GM18867 (cell line): Measurements from ENCODE around the gene LSM12.
"Not testable (repeated sequence)": the region's sequence is repeated elsewhere in the genome, so short reads cannot be mapped to it uniquely, and the experiment has no call there.

Experiments used
- ATAC-seq: cut with Tn5 transposase; IDR thresholded peaks from one replicate; pipeline ENCODE4 v1.9.1; 2021; ENCODE audit warnings: mild to moderate bottlenecking, moderate library complexity; ENCODE audit not compliant: unreplicated experiment

LSM12 gene

GRCh38 chr17:44066204-44066930 lies at the start of gene LSM12:
Gene LSM12, minus strand, starts transcription at chr17:44066671. Its CDS starts 84 bp downstream, at chr17:44066587.
- peak; percentile 54 for ATAC-seq

GRCh38 chr17:44115585-44116415 lies 49.3 kb upstream of the LSM12 start:
- no peak for ATAC-seq

DNA sequence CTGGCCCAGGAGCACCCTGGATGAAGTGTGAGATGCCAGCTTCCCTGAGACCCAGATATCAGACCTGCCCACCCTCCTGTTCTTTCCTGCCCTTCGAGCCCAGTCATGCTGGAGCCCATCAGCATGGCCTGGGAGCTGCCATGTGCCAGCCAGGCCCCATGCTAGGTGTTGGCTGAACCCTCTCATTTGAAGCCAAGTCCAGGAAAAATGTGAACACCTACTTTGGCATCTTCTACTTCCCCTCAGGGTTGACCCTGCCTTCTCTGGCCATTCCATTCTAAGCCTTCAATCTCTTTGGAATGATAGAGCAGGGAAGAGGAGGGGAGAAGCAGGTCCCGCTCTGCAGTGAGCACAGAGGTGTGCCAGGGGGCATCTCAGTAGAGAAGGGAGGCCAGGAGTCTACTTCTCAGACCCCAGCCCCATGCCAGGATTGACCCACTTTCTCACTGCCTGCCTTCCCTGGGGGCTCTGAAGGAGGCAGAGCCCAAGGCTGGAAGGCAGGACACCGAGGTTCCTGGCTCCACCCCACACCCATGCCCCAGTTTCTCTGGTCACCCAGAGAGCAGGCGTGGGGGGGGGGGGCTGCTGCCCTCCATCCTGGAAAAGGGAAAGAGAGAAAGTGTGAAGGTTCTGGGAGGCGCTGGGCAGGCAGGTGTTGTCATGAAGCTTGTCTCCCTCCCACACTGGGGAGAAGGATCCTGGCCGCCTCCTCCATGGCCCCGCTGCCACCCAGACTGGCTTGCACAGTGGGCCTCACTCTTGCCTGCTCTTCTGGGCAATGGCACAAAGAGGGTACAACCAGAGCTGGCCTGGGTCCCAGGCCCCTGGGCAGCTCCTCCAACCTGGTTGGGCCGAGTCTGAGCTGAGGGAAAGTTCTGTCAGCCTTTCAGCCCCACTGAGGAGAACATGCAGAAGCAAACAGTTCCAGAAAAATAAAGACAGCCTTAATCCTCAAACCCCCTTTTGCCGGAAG lies 47.7 kb upstream of the LSM12 start:
- ATAC-seq: no peak

DNA sequence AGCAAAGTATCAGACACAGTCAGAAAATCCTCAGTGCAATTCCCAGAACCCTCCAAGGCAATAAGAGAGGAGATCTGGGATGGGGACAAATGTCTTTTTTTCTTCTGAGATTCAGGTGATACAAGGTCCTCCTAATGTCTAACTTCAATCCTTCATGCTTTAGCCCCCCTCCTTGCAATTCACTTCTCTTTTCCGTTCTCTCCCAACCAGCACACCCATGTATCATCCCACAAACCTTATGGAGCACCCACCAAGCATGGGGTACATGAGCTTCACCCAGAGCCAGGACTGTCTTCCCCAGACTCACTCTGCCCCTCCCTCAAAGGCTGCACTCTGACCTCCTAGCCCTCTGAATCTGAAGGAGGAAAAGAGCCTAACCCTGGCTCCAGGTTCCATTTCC lies 46.9 kb upstream of the LSM12 start:
- ATAC-seq: no peak

DNA sequence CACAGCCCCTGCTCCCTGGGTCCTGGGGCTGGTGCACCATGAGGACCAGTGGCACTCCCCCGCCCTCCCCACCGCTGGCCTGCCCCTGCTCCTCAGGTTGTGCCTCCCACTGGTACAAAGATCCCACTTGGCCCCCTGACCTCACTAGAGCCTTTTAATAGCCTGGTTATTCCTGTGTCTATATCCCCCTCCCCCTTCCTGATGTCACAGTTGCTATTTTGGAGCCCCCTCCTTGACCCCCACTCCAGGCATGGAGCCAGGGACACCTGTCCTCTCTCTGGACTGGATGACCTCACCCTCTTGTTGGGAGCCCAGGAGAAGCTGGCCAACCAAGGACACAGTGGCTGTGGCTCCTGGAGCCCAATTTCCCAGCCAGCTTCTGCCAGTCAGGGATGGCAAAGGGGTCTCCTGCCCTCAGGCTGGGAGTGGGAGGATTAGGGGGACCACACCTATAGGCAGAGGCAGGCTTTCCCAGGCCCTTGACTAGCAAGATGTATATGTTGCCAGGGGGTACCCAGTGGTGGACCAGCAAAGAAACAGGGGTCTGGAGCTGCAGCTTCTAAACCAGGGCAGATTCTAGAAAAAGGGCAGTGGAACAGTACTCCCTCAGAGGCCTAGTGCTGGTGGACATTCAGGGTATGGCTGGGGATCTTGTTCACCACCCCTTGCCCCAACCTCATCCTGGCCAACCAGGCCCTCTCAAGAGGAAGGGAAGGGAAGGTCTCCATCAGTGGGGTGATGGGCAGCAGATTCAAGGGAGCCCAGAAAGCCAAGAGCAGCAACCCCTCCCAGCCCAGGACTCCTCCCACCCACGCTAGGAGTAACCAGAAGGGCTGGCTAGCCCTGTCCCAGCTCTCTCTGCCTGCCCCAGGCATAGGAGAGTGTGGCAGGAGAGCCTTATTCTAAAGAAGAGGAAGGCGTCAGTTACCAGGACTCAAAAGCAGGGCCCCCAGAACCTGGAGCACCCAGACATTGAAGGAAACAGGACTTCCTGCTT lies 46.1 kb upstream of the LSM12 start:
- no peak for ATAC-seq

- ATAC-seq: no peak
Observed at GRCh38 chr17:44111777-44112176, 45.3 kb upstream of the LSM12 start.

DNA sequence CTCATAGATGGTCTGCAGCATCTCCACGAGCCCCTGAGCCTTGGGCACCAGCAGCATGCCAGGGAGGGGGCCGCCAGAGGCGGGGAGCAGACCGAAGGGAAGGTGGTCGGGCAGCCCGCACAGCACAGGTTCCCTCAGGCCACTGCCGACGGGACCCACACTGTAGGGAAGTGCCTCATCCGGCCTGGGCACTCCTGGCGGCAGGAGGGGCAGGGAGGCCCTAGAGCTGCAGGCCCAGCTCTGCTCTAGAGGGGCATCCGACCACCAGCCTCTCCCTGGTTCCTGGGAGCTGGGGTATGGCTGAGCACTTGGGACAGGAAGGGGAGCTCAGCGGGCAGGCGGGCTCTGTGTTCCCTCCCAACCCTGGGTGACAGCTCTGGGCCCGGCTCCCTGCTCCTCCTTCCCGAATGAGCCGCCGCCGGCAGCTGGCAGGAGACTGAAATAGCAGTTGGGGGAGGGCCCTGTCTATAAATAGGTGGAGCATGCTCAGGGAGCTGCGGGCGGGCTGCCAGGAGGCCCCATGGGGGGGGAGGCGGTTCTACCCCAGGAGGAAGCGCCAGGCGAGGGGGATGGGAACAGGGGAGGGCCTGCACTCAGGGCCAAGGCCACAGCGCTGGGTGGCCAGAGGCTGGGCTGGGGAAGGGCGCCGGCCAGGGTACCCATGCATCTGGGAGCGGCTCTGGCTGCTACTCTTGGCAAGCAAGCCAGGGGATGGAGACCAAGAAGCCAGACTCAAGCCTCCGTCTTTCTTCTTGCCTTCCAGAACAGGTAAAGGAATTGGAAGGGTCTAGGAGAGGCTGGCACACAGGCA lies 44.6 kb upstream of the LSM12 start:
- peak; percentile 43 for ATAC-seq

DNA sequence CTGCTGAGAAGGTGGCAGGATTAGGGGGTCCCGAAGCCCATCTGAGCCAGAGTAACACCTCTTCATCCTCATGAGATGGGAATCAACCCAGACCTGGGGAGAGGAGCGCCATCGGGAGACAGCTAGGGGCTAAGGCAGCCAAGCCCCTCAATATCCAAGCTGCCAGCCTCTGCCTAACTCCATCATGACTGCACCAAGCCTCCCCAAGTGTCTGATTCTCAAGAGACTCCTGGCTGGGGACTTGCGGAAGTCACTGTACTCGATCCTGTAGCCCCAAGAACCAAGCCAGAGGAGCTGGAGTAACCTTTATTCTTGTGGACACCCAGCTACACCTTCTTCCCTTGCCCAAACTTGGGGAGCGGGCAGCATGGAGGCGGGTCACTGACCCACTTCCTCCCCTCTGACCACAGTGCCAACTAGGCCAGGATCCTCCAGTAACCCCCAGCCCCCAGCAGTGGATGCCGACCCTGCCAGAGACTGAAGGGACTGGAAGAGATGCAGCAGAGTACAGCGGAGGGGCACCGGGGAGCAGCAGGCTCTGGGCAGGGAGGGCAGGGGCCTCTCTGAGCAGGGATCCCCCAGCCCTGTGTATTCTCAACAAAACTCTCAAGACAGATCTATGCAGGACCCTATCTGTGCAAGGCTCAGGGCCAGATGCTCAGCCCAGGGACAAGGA lies 43.7 kb upstream of the LSM12 start:
- no peak for ATAC-seq

- ATAC-seq: no peak
Observed at GRCh38 chr17:44109312-44109630, 42.8 kb upstream of the LSM12 start.

- ATAC-seq: no peak
Observed at GRCh38 chr17:44108440-44109311, 42.2 kb upstream of the LSM12 start.

DNA sequence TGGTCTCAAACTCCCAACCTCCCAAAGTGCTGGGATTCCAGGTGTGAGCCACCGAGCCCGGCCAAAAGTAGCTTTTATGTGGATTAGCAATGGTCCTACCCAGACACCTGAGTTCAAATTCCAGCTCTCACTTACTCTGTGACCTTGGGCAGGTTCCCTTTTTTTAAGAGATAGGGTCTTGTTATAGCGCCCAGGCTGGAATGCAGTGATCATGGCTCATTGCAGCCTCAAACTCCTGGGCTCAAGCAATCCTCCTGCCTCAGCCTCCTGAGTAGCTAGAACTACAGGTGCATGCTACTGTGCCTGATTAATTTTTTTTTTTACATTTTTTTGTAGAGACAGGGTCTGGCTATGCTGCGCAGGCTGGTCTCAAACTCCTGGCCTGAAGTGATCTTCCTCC lies 40.3 kb upstream of the LSM12 start:
- no peak for ATAC-seq

DNA sequence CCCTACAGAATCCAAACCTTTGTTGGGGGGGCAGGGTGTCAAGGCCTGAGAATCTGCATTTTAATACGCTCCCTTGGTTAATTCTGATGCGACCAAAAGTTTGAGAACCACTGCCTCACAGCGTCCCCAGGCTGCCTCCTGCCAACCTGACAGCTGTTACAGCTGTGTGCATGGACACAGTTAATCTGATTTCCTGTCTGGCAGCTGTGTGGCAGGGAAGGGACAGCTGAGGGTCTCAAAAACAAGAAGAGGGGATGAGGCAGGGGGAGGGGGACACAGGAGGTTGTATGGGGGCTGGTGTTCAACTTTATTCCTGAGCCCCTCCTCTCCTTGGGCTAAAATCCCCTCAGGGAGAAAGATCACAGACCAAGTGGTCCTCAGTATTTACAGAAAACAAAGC lies 39.5 kb upstream of the LSM12 start:
- ATAC-seq: no peak

DNA sequence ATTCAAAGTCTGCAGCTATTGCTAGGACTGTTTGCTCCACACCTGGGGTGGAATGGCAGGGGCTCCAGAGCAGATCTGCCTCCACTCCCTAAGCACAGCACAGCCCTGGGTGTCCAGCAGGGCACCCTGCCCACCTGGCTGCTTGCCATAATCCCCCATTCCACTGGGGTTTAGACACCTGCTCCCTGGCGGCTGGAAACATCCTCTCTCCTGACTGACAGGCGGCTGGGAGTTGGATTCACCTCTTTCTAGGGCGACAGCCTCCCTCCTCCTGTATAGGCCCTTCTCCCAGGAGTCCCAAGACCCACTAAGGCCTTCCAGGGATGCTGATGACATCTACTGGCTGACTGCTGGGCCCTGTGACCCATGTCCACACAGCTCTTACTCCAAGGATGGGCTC lies 39.0 kb upstream of the LSM12 start:
- no peak for ATAC-seq

DNA sequence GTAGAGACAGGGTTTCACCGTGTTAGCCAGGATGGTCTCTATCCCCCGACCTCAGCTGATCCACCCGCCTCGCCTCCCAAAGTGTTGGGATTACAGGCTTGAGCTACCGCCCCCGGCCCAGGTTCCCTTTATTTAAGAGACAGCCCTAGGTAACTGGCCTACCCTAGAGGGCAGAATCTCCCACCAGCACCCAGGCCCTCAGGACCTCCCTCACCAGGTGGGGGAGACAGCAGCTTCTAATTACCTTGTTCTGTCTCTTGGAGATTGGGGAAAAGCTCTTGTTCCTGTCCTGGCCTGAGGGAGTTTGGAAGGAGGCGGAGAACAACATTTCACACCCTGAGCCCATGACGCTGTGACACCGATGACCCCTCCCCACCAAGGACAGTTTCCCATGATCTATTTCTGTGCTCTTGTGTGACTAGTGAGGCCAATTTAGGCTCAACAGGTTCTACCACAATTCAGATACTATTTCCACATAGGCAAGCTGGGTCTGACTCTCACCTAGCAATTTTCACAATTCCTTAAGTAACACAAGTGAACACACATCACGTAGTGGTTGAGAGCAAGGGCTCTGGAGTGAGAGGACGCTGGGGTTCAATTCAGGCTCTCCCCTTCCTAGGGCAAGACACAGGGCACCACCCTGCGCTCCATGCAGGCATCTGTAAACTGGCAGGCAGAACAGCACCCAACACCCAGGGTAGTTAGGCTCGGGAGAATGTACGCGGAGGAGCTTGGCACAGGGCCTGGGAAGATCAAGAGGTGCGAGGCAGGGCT lies 36.6 kb upstream of the LSM12 start:
- ATAC-seq: no peak

DNA sequence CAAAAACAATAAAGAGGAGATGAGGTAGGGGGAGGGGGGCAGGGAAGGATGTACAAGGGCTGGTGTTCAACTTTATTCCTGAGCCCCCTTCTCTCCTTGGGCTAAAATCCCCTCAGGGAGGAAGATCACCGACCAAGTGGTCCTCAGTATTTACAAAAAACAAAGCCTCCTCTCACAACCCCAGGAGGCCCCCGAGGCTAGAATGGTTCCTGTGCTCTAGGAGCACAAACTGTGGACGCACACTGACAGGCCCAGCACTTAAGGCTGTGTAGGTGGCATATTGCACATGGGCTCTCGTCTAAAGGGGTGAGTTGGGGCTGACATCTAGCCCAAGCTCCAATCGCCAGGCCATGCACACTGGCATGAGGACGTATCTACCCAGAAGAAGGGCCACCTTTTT lies 35.4 kb upstream of the LSM12 start:
- ATAC-seq: not testable (repeated sequence)

DNA sequence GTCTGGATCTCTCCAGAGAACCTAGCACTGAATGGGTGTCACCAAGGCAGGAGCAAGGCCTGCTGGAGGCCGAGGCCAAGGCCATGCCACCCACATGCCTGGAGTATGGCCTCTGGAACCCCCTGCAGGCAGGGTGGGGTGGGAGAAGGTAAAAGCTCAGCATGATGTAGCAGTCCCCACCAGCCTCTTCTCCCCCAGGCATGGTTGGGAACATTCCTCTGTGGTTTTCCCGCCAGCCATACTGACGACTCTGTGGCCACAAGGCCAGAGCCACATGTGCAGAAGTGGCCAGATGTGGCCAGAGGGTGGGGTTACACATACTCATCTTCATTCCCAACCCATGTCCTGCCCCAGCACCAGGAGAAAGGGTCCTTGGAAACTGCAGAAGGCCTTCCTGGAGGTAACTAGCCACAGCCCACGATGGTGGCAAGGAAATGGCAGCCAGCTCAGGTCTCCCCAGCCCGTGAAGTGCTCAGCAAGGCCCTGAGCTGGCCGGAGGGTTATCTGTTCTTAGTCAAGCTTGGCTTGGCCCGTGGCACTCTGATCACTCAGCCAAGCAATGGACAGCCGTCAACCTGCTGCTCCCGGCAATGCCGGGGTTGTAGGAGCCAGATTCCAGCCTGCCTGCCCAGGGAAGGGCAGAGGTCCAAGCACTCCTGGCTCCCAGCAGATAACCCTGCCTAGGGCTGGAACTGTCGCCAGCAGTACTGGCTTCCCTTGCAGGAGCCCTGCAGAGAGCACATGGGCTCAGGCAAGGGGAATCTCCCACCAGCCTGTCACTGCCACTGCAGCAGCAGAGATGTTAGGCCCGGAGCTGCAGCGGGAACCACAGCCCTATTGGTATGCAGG lies 30.9 kb upstream of the LSM12 start:
- no peak for ATAC-seq
